GM18868 (cell line): ENCODE measurements around the gene LIMS1.

ENCODE experiments used
- ATAC-seq: cut with Tn5 transposase; IDR thresholded peaks from one replicate; pipeline ENCODE4 v1.9.1; 2021; ENCODE audit warnings: mild to moderate bottlenecking, moderate library complexity; ENCODE audit not compliant: unreplicated experiment

The LIMS1 gene

DNA sequence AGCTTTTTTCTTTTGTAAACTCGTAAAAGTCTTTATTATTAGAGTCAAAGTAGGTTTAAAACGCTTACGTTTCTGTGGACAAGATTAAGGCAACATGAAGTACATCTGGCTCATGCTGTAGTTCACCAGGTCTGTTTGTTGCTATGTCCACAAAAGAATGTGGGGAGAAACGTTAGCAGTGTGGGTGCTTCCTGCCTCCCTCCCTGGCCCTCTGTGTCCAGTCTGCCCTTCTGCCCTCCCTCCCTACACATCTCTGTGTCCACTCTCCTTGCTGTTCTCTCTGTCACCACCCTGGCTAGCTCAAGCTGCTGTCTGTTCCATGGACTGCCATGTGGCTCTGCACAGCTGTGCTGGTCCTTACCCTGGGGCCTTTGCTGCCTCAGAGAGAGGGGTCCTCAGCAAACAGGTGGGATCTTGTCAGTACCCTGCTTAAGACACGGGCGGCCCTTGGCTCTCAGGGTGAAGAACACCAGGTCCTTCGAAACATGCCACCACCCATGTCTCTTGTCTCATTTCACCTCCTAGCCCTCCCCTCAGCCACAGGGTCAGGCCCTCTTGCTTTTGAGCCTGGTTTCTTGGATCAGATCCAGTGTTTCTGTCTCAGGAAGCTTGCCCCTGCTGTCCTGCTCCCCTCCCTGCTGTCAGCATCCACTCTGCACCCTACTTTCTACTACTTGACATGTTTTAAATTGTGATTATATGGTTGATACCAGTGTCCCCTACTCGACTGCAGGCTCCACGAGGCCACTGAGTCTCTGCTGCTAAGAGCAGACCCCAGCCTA is 79.2 kb downstream of the LIMS1 start:
- no peak for ATAC-seq

- no peak for ATAC-seq
Measured at GRCh38 chr2:108614043-108614545, 79.8 kb downstream of the LIMS1 start.

GRCh38 chr2:108614659-108615058 is 80.4 kb downstream of the LIMS1 start:
- ATAC-seq: no peak

- ATAC-seq: no peak
Measured at GRCh38 chr2:108615480-108616090, 81.3 kb downstream of the LIMS1 start.

DNA sequence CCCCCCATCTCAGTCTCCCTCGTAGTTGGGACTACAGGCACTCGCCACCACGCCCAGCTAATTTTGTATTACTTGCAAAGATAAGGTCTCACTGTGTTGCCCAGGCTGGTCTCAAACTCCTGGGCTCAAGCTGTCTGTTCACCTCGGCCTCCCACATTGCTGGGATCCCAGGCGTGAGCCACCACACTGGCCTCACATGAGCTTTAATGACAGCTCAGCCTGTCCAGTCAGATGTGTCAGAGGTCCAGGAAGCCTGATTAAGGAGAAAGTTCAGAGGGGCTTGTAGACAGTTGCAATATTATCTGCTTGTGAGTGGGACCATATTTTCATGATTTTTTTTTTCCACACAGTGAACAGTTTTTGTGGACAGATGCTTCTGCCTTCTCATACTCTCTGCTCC is 82.0 kb downstream of the LIMS1 start:
- ATAC-seq: no peak

DNA sequence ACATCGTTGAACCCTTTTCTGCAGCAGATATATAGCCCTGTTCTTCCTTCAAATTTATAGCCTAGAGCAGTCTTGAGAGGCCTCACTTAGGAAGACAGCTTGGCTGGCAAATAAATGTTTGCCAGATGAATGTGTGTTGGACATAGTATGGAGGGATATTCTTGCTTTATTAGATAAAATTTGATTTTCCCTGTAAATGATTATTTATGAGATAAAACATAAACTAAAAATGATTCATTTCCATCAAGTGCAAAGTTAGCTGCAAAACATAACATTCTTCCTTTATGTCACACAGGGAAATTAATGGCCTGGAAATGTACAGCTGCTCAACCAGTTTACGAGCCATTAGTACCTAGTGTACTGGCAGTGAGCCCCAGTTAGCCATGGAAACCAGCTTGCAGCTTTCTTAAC is 82.5 kb downstream of the LIMS1 start:
- ATAC-seq: no peak

- no peak for ATAC-seq
Measured at GRCh38 chr2:108617617-108618016, 83.3 kb downstream of the LIMS1 start.

DNA sequence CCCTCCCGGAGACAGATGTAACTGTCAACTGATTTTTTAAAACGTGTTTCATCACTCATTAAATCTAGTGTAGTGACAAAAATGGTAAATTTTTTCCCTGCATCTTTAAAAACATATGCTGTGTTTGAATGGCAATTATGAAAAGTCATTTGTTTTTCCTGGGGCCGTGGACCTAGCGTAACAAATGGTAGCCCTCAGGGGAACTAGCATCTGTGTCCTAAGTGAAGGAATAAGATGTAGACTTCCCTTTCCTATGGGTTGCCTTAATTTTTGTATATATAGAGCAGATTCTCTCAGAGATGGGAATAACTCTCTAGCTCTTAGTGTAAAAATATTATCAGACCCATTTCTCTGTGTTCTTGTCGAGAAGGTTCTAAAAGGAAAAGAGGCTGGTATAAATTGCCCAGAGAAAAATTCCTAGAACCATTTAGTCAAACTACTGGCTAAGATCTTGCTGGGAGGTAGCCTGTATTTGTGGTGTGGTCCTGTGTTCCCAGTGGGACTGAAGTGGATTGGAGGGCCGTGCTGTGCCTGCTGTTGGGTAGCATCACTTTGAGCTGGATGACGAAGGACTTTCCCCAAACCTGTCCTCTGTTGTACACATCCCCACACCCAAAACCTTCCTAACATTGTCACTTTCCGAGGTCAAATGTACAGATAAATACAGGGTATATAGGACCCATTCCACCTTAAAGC is 85.8 kb downstream of the LIMS1 start:
- ATAC-seq: no peak

DNA sequence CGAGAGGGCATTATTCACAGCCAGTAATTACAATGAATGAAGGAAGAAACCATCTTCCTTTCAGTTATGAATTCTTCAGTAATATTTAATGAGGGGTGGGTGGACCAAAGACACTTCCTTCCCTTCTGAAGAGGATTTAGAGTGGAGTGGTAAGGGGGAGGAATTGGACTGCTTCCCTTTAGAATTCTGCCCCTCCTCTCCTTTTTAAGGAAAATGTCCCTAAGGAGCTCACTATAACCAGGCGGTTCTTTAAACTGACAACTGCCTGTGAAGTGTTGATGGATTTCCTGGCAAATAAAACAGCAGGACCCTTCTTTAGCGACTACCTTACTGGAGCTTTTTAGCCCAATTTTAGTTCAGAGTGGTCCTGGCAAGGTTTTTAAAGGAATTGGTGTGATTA is 86.4 kb downstream of the LIMS1 start:
- no peak for ATAC-seq

DNA sequence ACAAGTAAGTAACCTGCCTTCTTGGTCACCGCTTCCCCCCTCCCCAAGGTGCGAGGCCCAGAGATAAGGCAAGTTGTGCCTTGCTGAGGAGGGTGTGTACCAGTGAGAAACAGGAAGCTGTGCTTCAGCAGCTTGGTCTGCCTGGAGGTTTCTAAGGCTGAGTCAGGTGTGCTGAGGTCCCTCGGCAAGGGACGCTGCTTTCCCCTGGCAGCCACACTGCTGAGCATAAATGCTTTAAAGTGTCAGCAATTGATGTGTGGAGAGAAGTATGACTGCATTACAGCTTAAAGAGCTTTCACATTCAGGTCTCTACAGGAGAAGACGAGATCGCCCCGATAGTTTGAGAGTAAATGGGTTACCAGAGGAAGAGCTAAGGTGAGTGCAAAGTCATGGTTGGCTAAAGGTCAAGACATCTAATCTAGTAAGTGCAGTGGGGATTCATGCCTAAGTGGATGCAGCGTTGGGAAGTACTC is 86.9 kb downstream of the LIMS1 start:
- ATAC-seq: peak; percentile 100

- no peak for ATAC-seq
Measured at GRCh38 chr2:108621687-108622681, 87.7 kb downstream of the LIMS1 start.

GRCh38 chr2:108623616-108624015 is 89.3 kb downstream of the LIMS1 start:
- ATAC-seq: no peak

- no peak for ATAC-seq
Measured at GRCh38 chr2:108625186-108625827, 91.0 kb downstream of the LIMS1 start.

GRCh38 chr2:108625828-108626195 is 91.5 kb downstream of the LIMS1 start:
- no peak for ATAC-seq

- no peak for ATAC-seq
Measured at GRCh38 chr2:108626995-108627394, 92.7 kb downstream of the LIMS1 start.

GRCh38 chr2:108627911-108628567 is 93.8 kb downstream of the LIMS1 start:
- ATAC-seq: no peak

- ATAC-seq: no peak
Measured at GRCh38 chr2:108628936-108629335, 94.7 kb downstream of the LIMS1 start.

GRCh38 chr2:108629417-108629816 is 95.1 kb downstream of the LIMS1 start:
- peak; percentile 79 for ATAC-seq

DNA sequence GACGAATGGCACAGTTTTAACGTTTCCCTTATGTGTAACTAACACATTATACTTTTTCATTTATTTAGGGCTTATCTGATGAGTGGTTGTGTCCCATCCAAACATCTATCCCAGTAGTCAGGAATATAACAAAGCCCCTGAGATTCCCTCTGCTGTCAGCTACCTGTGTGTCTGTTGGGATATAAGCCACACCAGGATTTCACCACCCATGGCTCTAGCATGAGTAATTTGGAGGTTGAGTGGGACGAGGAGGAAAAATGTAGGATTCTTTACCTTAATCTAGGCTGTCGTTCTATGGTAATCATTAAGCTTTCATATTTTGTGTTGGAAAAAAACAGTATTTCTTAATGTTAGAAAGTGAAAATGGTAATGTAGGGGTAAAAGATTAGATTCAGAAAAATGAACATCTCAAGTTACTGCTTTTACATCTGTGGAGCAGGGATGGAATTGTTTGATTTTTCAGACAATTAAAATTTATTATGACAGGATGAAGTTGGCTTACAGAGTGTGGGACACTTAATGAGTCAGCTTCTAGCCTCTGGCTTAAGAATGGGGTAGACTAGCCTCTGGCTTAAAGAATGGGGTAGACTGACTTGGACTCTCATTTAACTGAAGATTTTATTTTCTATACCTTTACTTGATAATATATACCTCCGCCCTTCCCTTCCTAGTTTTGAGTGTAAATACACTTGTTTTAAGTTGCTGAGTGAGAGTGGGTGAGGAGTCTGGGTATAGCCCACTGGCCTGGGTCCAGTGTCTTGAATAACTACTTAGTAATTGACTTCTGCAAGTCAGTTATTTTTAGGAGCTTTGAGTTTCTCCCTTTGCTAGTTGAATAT is 96.5 kb downstream of the LIMS1 start:
- ATAC-seq: no peak
